GM19328 (cell line): ENCODE data around the gene FHL3.

Source experiments
- ATAC-seq: cut with Tn5 transposase; IDR thresholded peaks from one replicate; pipeline ENCODE4 v1.9.1; 2021; ENCODE audit warnings: mild to moderate bottlenecking, moderate library complexity; ENCODE audit not compliant: unreplicated experiment

The FHL3 gene

DNA sequence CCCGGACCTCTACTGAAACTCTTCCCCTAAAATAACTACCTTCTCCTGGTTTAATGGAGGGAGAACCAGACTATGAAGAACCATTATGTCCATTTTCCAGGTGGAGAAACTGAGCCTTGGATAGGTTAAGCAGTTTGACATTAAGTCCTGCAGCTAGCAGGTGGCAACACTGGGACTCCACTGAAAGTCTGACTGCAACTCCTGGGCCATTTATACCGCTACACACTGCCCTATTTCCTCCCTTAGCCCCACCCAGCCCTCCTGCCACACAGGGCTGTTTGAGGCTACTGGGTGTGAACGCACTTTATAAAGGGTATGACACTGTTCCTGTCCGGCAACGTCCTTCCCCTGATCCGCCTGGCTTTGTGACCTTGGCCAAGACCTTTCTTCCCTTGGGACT, 58.0 kb downstream of the FHL3 start:
- ATAC-seq = no peak
